Large intestine (tissue), 3 donors: ENCODE measurements around the gene HDAC3. TPM values are rescaled to one million over a fixed set of nuclear protein-coding genes. Genes with fewer than 3 reads are reported as not detected.

ENCODE experiments used
- DNase-seq, 2 donors: peaks; one replicate each; pipeline versions ENCODE4 v3.0.0 to v3.0.0-alpha.2; 2013
- H3K27ac ChIP-seq: one replicate; pipeline ENCODE4 v1.5.1; 2013; ENCODE audit warnings: low read length
- H3K27me3 ChIP-seq: 2 replicates; pipeline ENCODE4 v1.6.1; 2013; ENCODE audit warnings: low read length; ENCODE audit not compliant: control insufficient read depth, insufficient read depth
- H3K36me3 ChIP-seq: 2 replicates; pipeline ENCODE4 v1.6.1; 2013; ENCODE audit warnings: low read length; ENCODE audit not compliant: control insufficient read depth, insufficient read depth
- H3K4me1 ChIP-seq: one replicate; pipeline ENCODE4 v1.6.1; 2013; ENCODE audit warnings: low read length; ENCODE audit not compliant: control insufficient read depth, insufficient read depth
- H3K4me3 ChIP-seq: one replicate; pipeline ENCODE4 v1.5.1; 2013; ENCODE audit warnings: low read length
- H3K9me3 ChIP-seq: one replicate; pipeline ENCODE4 v1.6.1; 2013; ENCODE audit warnings: mild to moderate bottlenecking, low read depth, low read length, moderate library complexity; ENCODE audit not compliant: control insufficient read depth
- WGBS: methylation state at CpG from one replicate; pipeline ENCODE4 v1.1.5; 2013; ENCODE audit warnings: low lambda C conversion rate; ENCODE audit not compliant: insufficient coverage; 5-methylcytosine and 5-hydroxymethylcytosine counted together
- polyA plus RNA-seq: library from polyadenylated mRNA; unstranded; fragments of 120-200 nt; gene quantifications from one replicate; pipeline ENCODE4 v1.2.1, GENCODE V29; 2013

The HDAC3 gene
- polyA plus RNA-seq, 1 donor = 71.5 TPM

DNA sequence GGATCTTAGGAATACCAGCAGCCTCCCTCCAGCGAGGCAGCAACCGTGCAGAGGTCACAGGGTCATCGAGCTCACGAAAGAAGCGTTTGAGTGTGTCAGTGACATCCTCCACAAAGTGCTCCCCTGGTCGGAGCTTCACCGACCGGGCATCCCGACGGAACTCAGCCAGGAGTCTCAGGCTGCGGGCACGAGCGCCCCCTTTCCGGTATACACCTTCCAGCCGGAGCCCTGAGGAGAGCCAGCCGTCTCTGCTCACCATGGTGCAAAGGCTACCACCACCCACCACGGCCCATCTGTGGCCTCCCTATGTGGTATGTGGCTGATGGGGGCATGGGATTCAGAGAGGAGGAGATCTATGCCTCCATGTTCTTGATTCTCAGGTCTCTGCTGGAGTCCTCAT lies 25.4 kb upstream of the HDAC3 start:
- no peak for DNase-seq
- no CpG with 5 or more reads among the region's 17 CpGs for WGBS
- peaks cover 27% of the 10 kb centered on the region for H3K36me3 ChIP-seq
- no peaks in the 10 kb centered on the region for H3K9me3 ChIP-seq
- no peaks in the 10 kb centered on the region for H3K27me3 ChIP-seq
- no peak overlapping the region for H3K4me3 ChIP-seq
- H3K27ac ChIP-seq = no peak overlapping the region
- H3K4me1 ChIP-seq = peaks cover 3% of the 10 kb centered on the region

GRCh38 chr5:141657937-141658545 lies 21.4 kb upstream of the HDAC3 start:
- Histone ChIP-seq H3K36me3 (peaks cover 42% of the 10 kb centered on the region), H3K9me3 (no peaks in the 10 kb centered on the region), H3K4me1 (no peaks in the 10 kb centered on the region), H3K4me3 (no peak overlapping the region), H3K27me3 (no peaks in the 10 kb centered on the region), H3K27ac (no peak overlapping the region)
- no peak for DNase-seq
- 100% methylated on average over 1 of the region's 8 CpGs for WGBS

DNA sequence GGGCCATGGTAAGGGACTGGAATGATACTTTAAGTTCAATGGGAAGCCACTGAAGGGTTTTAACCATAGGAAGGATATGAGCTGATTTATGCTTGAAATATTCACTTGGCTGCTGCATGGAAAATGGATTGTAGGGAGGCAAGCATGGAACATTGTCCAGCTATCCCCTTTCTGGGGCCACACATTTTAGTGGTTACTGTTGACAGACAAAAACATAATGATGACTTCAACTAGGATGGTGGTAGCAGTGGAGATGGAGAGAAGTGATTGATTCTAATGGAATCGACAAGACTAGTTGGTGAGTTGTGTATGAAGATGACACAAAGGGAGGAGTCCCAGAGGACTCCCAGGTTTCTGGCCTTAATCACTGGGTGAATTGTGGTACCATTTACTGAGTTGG lies 20.8 kb upstream of the HDAC3 start:
- Histone ChIP-seq H3K4me1 (no peaks in the 10 kb centered on the region), H3K36me3 (peaks cover 41% of the 10 kb centered on the region), H3K27ac (no peak overlapping the region), H3K9me3 (no peaks in the 10 kb centered on the region), H3K4me3 (no peak overlapping the region), H3K27me3 (no peaks in the 10 kb centered on the region)
- WGBS = no CpG with 5 or more reads among the region's 1 CpG
- no peak for DNase-seq

GRCh38 chr5:141656396-141656795 lies 19.7 kb upstream of the HDAC3 start:
- H3K27ac ChIP-seq = no peak overlapping the region
- no CpG with 5 or more reads among the region's 9 CpGs for WGBS
- H3K27me3 ChIP-seq = no peaks in the 10 kb centered on the region
- peaks cover 39% of the 10 kb centered on the region for H3K36me3 ChIP-seq
- no peak for DNase-seq
- no peak overlapping the region for H3K4me3 ChIP-seq
- peaks cover 3% of the 10 kb centered on the region for H3K4me1 ChIP-seq
- H3K9me3 ChIP-seq = no peaks in the 10 kb centered on the region

- Histone ChIP-seq H3K36me3 (peaks cover 37% of the 10 kb centered on the region), H3K27ac (no peak overlapping the region), H3K27me3 (no peaks in the 10 kb centered on the region), H3K9me3 (no peaks in the 10 kb centered on the region), H3K4me3 (no peak overlapping the region), H3K4me1 (peaks cover 3% of the 10 kb centered on the region)
- 67% methylated on average over 1 of the region's 7 CpGs for WGBS
- DNase-seq = no peak
Observed at GRCh38 chr5:141655020-141655419, 18.4 kb upstream of the HDAC3 start.

DNA sequence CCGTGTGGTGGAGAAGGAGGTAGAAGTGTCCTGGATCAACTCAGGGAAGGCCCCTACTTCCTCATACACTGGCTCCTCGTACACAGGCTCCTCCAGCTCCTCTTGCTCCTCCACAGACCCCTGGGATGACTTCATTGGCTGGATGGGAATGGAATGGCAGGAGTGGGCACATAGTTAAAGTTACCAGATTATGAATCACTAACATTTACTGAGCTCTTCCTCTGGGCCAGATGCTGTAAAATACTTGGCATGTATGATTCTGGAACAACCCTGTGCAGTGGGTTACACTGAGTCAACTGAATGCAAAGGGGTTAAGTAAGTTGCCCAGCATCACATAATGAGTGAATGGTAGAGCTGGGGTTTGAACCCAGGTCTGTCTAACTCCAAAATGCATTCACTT lies 17.6 kb upstream of the HDAC3 start:
- Histone ChIP-seq H3K36me3 (peaks cover 33% of the 10 kb centered on the region), H3K27me3 (no peaks in the 10 kb centered on the region), H3K4me1 (peaks cover 3% of the 10 kb centered on the region), H3K9me3 (no peaks in the 10 kb centered on the region), H3K27ac (no peak overlapping the region), H3K4me3 (no peak overlapping the region)
- no CpG with 5 or more reads among the region's 2 CpGs for WGBS
- no peak for DNase-seq

DNA sequence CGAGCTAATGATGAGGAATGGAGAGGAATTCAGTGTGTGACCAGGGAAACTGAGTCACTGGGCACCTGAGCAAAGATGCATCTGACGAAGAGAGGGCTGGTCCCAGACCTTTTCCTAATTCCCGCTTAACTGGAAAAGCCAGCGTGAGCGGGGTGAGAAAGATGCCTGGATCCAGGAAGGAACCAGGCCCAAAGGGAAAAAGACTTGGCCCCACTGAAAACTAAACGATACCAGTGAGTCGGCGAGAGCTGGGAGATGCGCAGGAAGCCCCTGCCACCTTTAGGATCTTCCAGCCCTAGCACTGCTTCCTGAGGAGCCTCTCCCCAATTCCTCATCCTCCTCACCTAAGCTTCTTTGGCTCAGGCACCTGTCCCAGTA lies 15.1 kb upstream of the HDAC3 start:
- H3K36me3 ChIP-seq = peaks cover 35% of the 10 kb centered on the region
- H3K27me3 ChIP-seq = no peaks in the 10 kb centered on the region
- H3K27ac ChIP-seq = no peak overlapping the region
- H3K4me1 ChIP-seq = peaks cover 3% of the 10 kb centered on the region
- no peaks in the 10 kb centered on the region for H3K9me3 ChIP-seq
- peak overlapping the region; percentile 73 for H3K4me3 ChIP-seq
- no peak for DNase-seq
- no CpG with 5 or more reads among the region's 9 CpGs for WGBS

DNA sequence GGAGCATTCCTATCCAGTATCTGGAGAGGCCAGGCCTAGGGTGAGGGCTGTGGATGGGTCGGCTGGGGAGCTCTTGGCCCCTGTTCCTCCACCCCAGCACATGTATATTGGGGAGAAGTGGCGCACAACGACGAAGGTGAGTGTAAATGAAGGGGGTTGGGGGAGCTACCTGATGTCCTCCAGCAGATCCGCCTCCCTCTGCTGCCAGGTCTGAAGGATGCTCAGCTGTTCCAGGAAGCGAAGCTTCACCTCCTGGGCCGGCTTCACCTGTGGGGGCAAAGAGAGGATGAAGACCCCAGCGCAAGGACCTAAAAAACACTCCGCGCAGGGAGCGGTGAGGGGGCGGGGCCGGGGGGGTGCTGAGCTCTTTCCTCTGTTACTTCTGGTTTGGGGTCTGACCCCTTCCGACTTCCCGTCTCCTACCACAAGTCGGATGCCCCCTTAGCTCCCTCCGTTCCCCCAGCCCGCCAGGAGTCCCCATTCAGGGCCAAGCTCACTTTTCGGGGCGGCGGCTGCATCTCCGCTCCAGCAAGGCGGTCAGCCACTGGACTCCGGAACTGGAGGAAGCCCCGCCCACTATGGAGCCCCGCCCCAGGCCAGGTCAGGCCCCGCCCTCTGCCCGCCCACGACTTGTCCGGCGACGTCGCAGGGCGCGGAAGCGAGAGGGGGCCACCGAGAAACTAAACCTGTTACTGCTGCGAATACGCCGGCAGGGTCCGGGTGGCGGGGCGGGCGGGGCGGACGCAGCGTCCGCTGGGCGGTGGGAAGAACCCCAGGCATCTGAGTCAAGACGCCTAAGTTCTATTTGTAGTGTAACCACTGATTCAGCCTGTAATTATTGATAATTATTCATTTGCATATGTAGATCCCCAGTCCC lies 14.4 kb upstream of the HDAC3 start, which contains the start of gene FCHSD1:
Gene FCHSD1 (minus strand): TSS at position 568 of the 877 bp plus-strand sequence. CDS start 50 bp downstream, at position 518.
- peaks cover 3% of the 10 kb centered on the region for H3K4me1 ChIP-seq
- H3K27ac ChIP-seq = no peak within 1 kb of the TSS
- peak within 1 kb of the TSS; percentile 73 for H3K4me3 ChIP-seq
- WGBS = 0% methylated on average over 1 of the region's 50 CpGs
- peaks cover 33% of the 10 kb centered on the region for H3K36me3 ChIP-seq
- DNase-seq = peak; percentile 70 to 81
- H3K27me3 ChIP-seq = no peaks in the 10 kb centered on the region
- no peaks in the 10 kb centered on the region for H3K9me3 ChIP-seq

- peaks cover 3% of the 10 kb centered on the region for H3K4me1 ChIP-seq
- H3K9me3 ChIP-seq = no peaks in the 10 kb centered on the region
- DNase-seq = no peak
- H3K4me3 ChIP-seq = no peak overlapping the region
- H3K36me3 ChIP-seq = peaks cover 32% of the 10 kb centered on the region
- no peak overlapping the region for H3K27ac ChIP-seq
- no peaks in the 10 kb centered on the region for H3K27me3 ChIP-seq
Observed at GRCh38 chr5:141649972-141650371, 13.3 kb upstream of the HDAC3 start.

- no peaks in the 10 kb centered on the region for H3K27me3 ChIP-seq
- H3K4me3 ChIP-seq = no peak overlapping the region
- DNase-seq = no peak
- peaks cover 36% of the 10 kb centered on the region for H3K36me3 ChIP-seq
- no peaks in the 10 kb centered on the region for H3K9me3 ChIP-seq
- no peak overlapping the region for H3K27ac ChIP-seq
- peaks cover 3% of the 10 kb centered on the region for H3K4me1 ChIP-seq
- WGBS = 70% methylated on average over 2 of the region's 17 CpGs
Observed at GRCh38 chr5:141649056-141649688, 12.5 kb upstream of the HDAC3 start.
